Activated T-helper 1 cell treated with anti-CD3 and anti-CD28 coated beads, Interleukin-12 subunit alpha, Interleukin-12 subunit beta, Interleukin-2, Interleukin-4 antibody, amounts not matched to agents 30 ng/mL and 10 ng/mL and 1 ng/mL, durations not matched to agents 14 hours and 24 hours and 36 hours (primary cell): ENCODE measurements around the gene ZNF429. TPM values are rescaled to one million over a fixed set of nuclear protein-coding genes. Genes with fewer than 3 reads are reported as not detected.
"Not testable (repeated sequence)": the region's sequence is repeated elsewhere in the genome, so short reads cannot be mapped to it uniquely, and the experiment has no call there.

Experiments
- DNase-seq: peaks from one replicate; pipeline ENCODE4 v3.0.0; 2021; ENCODE audit warnings: low spot score
- H3K27ac Mint-ChIP-seq: one replicate; pipeline ENCODE4 v1.8.0; 2021; ENCODE audit warnings: mild to moderate bottlenecking, mixed read lengths
- H3K27me3 Mint-ChIP-seq: one replicate; pipeline ENCODE4 v1.8.0; 2022; ENCODE audit warnings: mild to moderate bottlenecking, moderate library complexity, mixed read lengths; ENCODE audit not compliant: insufficient read depth
- H3K36me3 Mint-ChIP-seq: one replicate; pipeline ENCODE4 v1.8.0; 2021; ENCODE audit warnings: low read depth, mixed read lengths
- H3K4me1 Mint-ChIP-seq: one replicate; pipeline ENCODE4 v1.8.0; 2021; ENCODE audit warnings: low read depth, mixed read lengths
- H3K4me3 Mint-ChIP-seq: one replicate; pipeline ENCODE4 v1.8.0; 2021; ENCODE audit warnings: mild to moderate bottlenecking, moderate library complexity, mixed read lengths
- H3K9me3 Mint-ChIP-seq: one replicate; pipeline ENCODE4 v1.8.0; 2021; ENCODE audit warnings: mixed read lengths
- intact Hi-C: fragments of 100-400 bp; cut with micrococcal nuclease; formaldehyde crosslinking; loops from one replicate; pipeline ENCODE4 v1.15.1; 2024
- total RNA-seq: library from RNA; stranded (reverse); gene quantifications from 2 replicates; pipeline ENCODE4 v1.2.3, GENCODE V29; 2022

Gene ZNF429
- total RNA-seq, 1 donor from 2014 or later: 2.6 TPM

DNA sequence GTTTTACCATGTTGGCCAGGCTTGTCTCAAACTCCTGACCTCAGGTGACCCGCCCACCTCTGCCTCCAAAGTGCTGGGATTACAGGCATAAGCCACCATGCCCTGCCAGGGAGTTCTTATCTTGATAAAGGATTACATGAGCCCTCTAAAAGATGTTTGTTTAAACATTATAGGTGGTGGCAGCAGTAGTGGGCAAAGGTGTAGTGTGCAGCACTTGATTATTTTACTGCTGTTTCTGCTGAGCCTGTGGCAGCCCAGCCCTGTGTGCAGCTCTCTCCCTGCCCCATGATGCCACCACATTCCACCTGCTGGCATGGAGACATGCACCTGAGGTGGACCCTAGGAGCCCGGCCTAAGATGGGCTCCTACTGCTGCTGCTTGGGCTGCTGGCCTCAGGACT is 54.0 kb downstream of the ZNF429 start:
- Mint-ChIP-seq H3K9me3 (peaks cover 42% of the 10 kb centered on the region), H3K27me3 (no peaks in the 10 kb centered on the region), H3K36me3 (peaks cover 12% of the 10 kb centered on the region), H3K4me1 (no peaks in the 10 kb centered on the region), H3K27ac (no peak overlapping the region), H3K4me3 (no peak overlapping the region)
- intact Hi-C loops: no loop called here
- no peak for DNase-seq

DNA sequence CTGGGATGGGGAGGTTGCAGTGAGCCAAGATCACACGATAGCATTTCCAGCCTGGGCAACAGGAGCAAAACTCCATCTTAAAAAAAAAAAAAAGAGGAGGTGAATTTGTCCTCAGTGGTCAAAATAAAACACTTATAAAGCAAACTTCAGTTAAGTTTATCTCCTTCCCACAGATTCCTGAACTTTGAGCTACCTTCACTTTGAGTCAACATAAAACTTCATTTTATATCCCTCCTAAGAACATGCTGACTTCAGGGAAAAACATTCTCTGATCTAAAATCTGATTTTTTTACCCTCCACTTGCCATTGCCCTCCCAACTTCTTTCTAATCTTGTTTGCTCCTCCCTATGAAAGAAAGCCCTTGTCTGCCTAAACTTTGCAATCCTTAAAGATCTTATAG is 59.0 kb downstream of the ZNF429 start:
- intact Hi-C loops: no loop called here
- no peak overlapping the region for H3K27ac Mint-ChIP-seq
- no peak for DNase-seq
- no peak overlapping the region for H3K4me3 Mint-ChIP-seq
- H3K4me1 Mint-ChIP-seq: peaks cover 5% of the 10 kb centered on the region
- no peaks in the 10 kb centered on the region for H3K27me3 Mint-ChIP-seq
- H3K9me3 Mint-ChIP-seq: peaks cover 66% of the 10 kb centered on the region
- H3K36me3 Mint-ChIP-seq: peaks cover 16% of the 10 kb centered on the region

- Mint-ChIP-seq H3K27me3 (no peaks in the 10 kb centered on the region), H3K4me1 (peaks cover 5% of the 10 kb centered on the region), H3K27ac (no peak overlapping the region), H3K9me3 (peaks cover 74% of the 10 kb centered on the region), H3K4me3 (peak overlapping the region; percentile 26), H3K36me3 (peaks cover 16% of the 10 kb centered on the region)
- no peak for DNase-seq
- intact Hi-C loops: no loop called here
Measured at GRCh38 chr19:21566073-21566472, 60.7 kb downstream of the ZNF429 start.

DNA sequence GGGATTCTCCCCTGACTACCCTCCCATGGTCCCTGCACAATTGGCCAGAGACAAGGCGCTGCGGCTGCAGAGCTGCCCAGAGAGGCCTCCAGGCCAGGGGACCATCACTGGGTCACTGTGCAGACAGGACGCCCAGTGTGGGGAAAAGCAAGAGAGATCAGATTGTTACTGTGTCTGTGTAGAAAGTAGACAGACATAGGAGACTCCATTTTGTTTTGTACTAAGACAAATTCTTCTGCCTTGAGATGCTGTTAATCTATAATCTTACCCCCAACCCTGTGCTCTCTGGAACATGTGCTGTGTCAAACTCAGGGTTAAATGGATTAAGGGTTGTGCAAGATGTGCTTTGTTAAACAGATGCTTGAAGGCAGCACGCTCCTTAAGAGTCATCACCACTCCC is 62.4 kb downstream of the ZNF429 start:
- H3K4me3 Mint-ChIP-seq, H3K27ac Mint-ChIP-seq, DNase-seq, intact Hi-C loops, H3K4me1 Mint-ChIP-seq, H3K27me3 Mint-ChIP-seq: not testable (repeated sequence)
- Mint-ChIP-seq H3K36me3 (peaks cover 12% of the 10 kb centered on the region), H3K9me3 (peaks cover 81% of the 10 kb centered on the region)

GRCh38 chr19:21568816-21569493 is 63.6 kb downstream of the ZNF429 start:
- Mint-ChIP-seq H3K9me3 (peaks cover 76% of the 10 kb centered on the region), H3K36me3 (peaks cover 7% of the 10 kb centered on the region), H3K4me3 (peak overlapping the region; percentile 92), H3K27ac (peak overlapping the region; percentile 78), H3K4me1 (peaks cover 5% of the 10 kb centered on the region), H3K27me3 (no peaks in the 10 kb centered on the region)
- peak; percentile 75 for DNase-seq
- intact Hi-C loops: loop anchor here (1.0 kb wide), 1 partner anchor 64 kb away; the partner anchor contains the start of gene ZNF429

DNA sequence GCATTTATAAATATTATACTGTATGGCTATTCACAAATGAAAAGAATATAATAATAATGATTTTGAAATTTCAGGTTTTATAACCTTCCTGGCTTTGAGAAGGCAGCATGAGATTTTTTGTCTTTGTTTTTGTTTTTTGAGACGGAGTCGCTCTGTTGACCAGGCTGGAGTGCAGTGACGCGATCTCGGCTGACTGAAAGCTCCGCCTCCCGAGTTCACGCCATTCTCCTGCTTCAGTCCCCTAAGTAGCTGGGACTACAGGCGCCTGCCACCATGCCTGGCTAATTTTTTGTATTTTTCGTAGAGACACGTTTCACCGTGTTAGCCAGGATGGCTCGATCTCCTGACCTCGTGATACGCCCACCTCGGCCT is 64.1 kb downstream of the ZNF429 start:
- H3K4me3 Mint-ChIP-seq: peak overlapping the region; percentile 92
- no peaks in the 10 kb centered on the region for H3K27me3 Mint-ChIP-seq
- peaks cover 6% of the 10 kb centered on the region for H3K36me3 Mint-ChIP-seq
- H3K27ac Mint-ChIP-seq: peak overlapping the region; percentile 78
- DNase-seq: peak; percentile 14
- H3K9me3 Mint-ChIP-seq: peaks cover 78% of the 10 kb centered on the region
- H3K4me1 Mint-ChIP-seq: peaks cover 5% of the 10 kb centered on the region
- intact Hi-C loops: loop anchor here (1.0 kb wide), 1 partner anchor 64 kb away; the partner anchor contains the start of gene ZNF429

DNA sequence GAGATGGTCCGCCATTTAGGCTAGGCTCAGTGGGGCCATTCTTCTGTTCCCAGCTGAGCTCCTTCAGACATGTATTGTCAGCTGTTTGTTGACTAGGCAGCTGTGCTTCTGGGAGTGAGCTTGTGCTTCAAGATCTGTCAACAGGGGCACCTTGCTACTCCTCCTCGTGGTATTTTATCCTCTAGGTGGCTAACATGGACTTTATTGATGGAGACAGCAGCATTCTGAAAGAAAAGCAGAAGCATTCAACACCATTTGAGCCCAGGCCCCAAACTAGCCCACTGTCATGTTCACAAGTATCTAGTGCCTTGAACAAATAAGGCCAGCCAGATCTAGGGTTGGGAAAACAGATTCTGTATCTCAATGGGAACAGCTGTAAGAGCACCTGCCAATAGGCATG is 65.9 kb downstream of the ZNF429 start:
- Mint-ChIP-seq H3K4me1 (peaks cover 5% of the 10 kb centered on the region), H3K27ac (no peak overlapping the region), H3K27me3 (no peaks in the 10 kb centered on the region), H3K9me3 (peaks cover 84% of the 10 kb centered on the region), H3K4me3 (no peak overlapping the region), H3K36me3 (peaks cover 3% of the 10 kb centered on the region)
- no peak for DNase-seq
- intact Hi-C loops: loop anchor here (2.0 kb wide), 1 partner anchor 175 kb away; the partner anchor contains the start of gene ZNF493

DNA sequence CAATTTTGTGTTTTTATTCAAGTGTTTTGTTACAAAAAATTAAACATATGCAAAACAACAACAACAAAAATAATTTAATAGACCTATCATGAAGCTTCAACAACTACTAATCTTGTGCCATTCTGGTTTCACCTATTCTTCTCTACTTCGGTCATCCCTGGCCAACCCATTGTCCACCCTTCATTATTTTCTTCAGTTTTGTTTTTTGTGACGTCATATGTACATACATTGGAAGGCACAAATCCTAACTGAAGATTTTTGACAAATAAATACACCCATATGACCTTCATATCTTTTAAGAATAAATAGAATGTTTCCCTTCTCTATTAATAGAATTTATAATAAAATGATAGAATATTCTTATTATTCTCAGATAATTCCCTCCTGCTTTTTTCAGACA is 69.2 kb downstream of the ZNF429 start:
- Mint-ChIP-seq H3K9me3 (peaks cover 67% of the 10 kb centered on the region), H3K27me3 (no peaks in the 10 kb centered on the region), H3K27ac (no peak overlapping the region), H3K4me1 (no peaks in the 10 kb centered on the region), H3K4me3 (no peak overlapping the region), H3K36me3 (no peaks in the 10 kb centered on the region)
- DNase-seq: no peak
- intact Hi-C loops: no loop called here

GRCh38 chr19:21576481-21576880 is 71.1 kb downstream of the ZNF429 start:
- Mint-ChIP-seq H3K27me3 (no peaks in the 10 kb centered on the region), H3K36me3 (no peaks in the 10 kb centered on the region), H3K4me1 (no peaks in the 10 kb centered on the region), H3K27ac (no peak overlapping the region), H3K9me3 (peaks cover 68% of the 10 kb centered on the region), H3K4me3 (no peak overlapping the region)
- DNase-seq: no peak
- intact Hi-C loops: no loop called here

DNA sequence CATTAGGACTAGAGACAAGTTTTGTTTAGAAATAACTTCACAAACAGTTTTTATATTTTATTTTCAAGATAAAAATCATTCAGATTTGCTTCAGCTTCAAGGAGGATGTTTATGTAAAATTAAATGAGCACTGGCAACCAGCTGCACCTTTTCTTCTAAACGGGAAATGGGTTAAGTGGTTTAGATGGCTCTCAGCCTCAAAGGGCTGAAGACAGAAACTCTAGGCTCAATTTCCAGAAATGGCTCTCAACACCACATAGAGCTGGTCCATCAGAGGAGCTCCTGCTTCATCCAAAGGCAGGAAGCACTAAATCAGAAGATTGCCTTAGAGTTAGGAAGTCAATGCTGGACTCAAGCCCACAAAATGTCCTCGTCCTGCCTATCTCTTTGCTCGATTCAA is 74.7 kb downstream of the ZNF429 start:
- H3K4me3 Mint-ChIP-seq: no peak overlapping the region
- DNase-seq: no peak
- no peaks in the 10 kb centered on the region for H3K27me3 Mint-ChIP-seq
- H3K9me3 Mint-ChIP-seq: peaks cover 63% of the 10 kb centered on the region
- H3K36me3 Mint-ChIP-seq: no peaks in the 10 kb centered on the region
- intact Hi-C loops: no loop called here
- H3K4me1 Mint-ChIP-seq: no peaks in the 10 kb centered on the region
- H3K27ac Mint-ChIP-seq: no peak overlapping the region

- intact Hi-C loops: no loop called here
- no peaks in the 10 kb centered on the region for H3K36me3 Mint-ChIP-seq
- H3K9me3 Mint-ChIP-seq: peaks cover 58% of the 10 kb centered on the region
- no peak overlapping the region for H3K27ac Mint-ChIP-seq
- DNase-seq: no peak
- H3K4me3 Mint-ChIP-seq: no peak overlapping the region
- H3K27me3 Mint-ChIP-seq: no peaks in the 10 kb centered on the region
- no peaks in the 10 kb centered on the region for H3K4me1 Mint-ChIP-seq
Measured at GRCh38 chr19:21580818-21581217, 75.4 kb downstream of the ZNF429 start.

DNA sequence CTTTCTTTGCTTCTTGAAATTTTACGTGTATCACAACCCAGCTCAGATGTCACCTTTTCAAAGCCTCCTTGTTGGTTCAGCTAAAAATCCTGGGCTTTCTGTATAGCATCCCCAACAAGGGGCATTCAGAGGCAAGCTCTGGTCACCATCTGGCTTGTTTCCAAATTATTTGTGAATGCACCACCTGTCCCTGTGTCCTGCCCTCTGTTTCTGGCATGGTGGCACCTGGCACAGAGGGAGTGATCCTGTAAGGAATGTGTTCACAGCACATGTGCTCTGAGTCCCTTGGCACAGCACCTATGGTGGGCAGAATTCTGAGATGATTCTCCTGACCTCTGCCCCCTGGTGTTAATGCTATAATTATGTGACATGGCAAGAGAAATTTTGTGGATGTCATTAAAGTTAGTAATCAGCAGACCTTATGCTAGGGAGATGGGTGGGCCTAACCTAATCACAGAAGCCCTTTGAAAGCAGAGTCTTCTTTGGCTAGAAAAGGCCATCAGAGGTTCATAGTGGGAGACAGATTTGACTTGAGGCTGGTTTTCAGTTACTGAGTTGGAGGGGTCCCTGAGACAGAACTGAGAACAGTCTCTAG is 76.3 kb downstream of the ZNF429 start:
- no peak for DNase-seq
- Mint-ChIP-seq H3K36me3 (no peaks in the 10 kb centered on the region), H3K9me3 (peaks cover 50% of the 10 kb centered on the region), H3K27ac (no peak overlapping the region), H3K4me3 (no peak overlapping the region), H3K27me3 (no peaks in the 10 kb centered on the region), H3K4me1 (no peaks in the 10 kb centered on the region)
- intact Hi-C loops: no loop called here

DNA sequence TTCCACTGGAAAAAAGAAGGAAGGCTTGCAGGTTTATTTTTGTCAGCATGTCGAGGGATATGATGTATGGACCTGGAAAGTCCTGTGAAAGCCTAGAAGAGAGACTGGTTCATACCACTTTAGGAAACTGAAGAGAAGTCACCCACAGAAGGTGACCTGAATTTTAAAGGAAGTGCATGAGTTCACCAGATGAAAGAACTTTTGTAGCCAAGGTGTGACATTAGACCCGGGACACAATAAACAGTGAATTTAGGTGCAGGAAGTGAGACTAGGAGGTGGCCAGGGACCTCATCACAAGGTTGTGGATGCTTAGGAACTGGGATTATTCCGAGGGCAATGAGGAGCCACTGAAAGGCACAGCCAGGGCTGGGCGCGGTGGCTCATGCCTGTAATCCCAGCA is 79.1 kb downstream of the ZNF429 start:
- intact Hi-C loops: no loop called here
- Mint-ChIP-seq H3K27me3 (no peaks in the 10 kb centered on the region), H3K4me3 (no peak overlapping the region), H3K27ac (no peak overlapping the region), H3K9me3 (peaks cover 51% of the 10 kb centered on the region), H3K4me1 (no peaks in the 10 kb centered on the region), H3K36me3 (no peaks in the 10 kb centered on the region)
- no peak for DNase-seq
